ENCODE data around the gene DOP1A.

DNA sequence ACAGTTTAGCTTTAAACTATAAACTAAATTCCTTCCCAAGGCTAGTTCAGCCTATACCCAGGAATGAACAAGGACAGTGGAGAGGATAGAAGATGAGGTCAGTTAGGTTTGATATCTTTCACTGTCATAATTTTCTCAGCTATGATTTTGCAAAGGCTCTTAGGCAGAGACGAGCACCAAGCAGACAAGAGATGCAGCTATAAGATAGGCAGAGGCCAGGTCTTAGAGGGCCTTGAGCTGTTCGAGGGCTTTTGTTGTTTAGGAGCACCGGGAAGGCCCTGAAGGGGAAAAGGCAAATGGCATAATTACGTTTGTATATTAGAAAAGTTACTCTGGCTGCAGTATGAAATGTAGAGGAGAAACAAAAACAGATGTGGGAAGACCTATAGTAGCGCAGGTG, 59.8 kb downstream of the DOP1A start:
- TF ChIP-seq, protein P1, sequence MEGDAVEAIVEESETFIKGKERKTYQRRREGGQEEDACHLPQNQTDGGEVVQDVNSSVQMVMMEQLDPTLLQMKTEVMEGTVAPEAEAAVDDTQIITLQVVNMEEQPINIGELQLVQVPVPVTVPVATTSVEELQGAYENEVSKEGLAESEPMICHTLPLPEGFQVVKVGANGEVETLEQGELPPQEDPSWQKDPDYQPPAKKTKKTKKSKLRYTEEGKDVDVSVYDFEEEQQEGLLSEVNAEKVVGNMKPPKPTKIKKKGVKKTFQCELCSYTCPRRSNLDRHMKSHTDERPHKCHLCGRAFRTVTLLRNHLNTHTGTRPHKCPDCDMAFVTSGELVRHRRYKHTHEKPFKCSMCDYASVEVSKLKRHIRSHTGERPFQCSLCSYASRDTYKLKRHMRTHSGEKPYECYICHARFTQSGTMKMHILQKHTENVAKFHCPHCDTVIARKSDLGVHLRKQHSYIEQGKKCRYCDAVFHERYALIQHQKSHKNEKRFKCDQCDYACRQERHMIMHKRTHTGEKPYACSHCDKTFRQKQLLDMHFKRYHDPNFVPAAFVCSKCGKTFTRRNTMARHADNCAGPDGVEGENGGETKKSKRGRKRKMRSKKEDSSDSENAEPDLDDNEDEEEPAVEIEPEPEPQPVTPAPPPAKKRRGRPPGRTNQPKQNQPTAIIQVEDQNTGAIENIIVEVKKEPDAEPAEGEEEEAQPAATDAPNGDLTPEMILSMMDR (conservative IDR thresholded peaks at IDR 0.05): no peak
- TF ChIP-seq ZFX (IDR thresholded peaks at IDR 0.05): no peak
